D721Med (cell line): ENCODE data around the gene UNC119.
"Not testable (repeated sequence)": the region's sequence is repeated elsewhere in the genome, so short reads cannot be mapped to it uniquely, and the experiment has no call there.

Experiments
- DNase-seq: peaks from one replicate; pipeline ENCODE4 v3.0.0; 2011; ENCODE audit warnings: low spot score; ENCODE audit not compliant: insufficient read length
- FAIRE-seq: peaks from 2 replicates; lab custom pipeline; 2011; peaks lifted over from hg19 to GRCh38; lab: Jason Lieb, UNC
- CTCF ChIP-seq: IDR thresholded peaks from 2 replicates; pipeline ENCODE4 v1.5.1; 2012; ENCODE audit warnings: mild to moderate bottlenecking, control low read depth; ENCODE audit not compliant: insufficient read depth; ENCODE audit errors: missing control alignments

The UNC119 gene

DNA sequence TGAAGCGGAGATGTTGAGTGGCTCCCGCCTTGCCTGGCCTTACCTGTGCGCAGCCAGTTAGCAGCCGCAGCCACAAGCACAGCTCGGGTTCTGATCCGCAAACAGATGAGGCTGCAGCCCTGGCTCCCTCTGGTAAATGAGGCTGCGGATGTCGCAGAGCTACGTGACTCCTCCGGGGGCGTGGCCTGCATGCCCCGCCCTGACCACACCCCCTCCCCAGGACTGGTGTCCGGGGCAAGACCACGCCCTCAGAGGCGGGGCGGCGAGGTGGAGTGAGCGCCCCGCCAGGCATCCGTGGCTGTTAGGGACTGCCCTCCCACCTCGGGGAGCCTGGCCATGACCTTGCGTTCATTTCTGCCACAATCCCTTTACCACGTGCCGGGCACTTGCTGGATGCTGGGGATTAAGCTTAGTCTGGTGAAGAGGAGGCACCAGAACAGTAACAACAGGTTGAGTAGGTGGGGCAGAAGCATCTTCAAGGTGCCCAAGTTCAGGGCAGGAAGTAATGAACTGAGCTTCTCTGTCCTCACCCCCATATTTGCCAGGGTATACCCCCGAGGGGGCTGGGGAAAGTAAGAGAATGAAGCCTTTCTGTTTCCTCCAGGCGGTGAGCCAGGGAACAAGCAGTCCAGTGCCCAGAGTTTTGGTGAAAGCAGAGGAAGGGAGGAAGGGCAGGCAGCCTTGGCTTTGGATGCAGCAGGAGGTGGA, 24.5 kb upstream of the UNC119 start, which contains the start of gene ALDOC:
ALDOC (minus strand) TSS at position 138 of the 708 bp plus-strand sequence. CDS start 1,363 bp downstream, outside the sequence.
- no peak for FAIRE-seq

DNA sequence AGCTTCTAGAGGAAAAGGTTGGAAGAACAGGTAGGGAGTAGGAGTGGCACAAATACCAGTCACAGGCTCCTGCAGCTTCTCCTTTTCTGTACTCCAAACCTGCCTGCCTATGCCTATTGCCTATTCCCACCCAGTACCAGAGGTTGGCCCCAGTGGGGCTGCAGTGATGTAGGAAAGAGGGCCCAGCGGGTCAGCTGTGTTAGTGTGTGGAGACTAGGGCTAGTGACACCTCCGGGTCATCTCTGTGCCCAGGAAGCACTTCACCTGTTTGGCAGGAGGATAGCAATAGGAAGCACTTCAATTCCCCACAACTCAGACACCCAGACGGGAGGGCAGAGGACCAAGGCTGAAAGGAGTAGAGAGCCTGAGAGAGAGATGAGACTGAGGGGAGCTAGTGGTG, 23.6 kb upstream of the UNC119 start:
- not testable (repeated sequence) for FAIRE-seq, DNase-seq

More for the DNA sequence above, 24.5 kb upstream of the UNC119 start, which contains the start of gene ALDOC:
- DNase-seq, result peak; percentile 99
- no peak for TF ChIP-seq CTCF

DNA sequence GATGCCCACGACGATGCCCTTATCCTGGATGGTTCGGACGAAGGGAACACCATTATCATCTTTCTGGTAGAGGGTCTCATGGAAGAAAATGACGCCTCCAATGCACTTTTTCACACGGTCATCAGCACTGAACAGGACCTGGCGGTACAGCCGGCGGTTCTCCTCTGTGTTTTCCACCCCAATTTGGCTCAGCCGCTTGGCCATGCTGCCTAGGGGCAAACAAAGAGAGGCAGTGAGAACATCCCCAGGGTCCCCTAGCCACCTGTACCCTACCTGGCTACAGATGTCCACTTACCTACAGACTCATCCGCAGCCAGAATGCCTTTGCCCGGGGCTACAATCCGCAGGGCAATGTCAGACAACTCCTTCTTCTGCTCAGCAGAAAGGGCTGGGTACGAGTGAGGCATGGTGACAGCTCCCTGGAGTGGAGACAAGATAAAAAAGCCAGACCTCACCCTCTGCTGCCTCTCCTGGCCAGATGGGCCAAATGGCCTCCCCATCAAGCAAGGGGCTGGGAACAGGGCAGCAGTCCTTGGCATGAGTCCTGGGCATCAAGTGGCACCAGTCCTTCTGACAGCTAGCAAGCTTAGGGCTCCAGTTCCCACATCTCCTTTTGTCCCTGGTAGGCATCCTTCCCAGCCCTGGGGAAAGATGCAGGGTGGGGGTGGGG, 22.8 kb upstream of the UNC119 start:
- FAIRE-seq (no peak), DNase-seq (no peak)
- TF ChIP-seq CTCF, result no peak

GRCh38 chr17:28574526-28574925, 22.1 kb upstream of the UNC119 start:
- no peak for DNase-seq
- FAIRE-seq, result no peak
- TF ChIP-seq CTCF, result no peak

GRCh38 chr17:28573966-28574480, 21.6 kb upstream of the UNC119 start:
- TF ChIP-seq CTCF, result no peak
- no peak for DNase-seq
- FAIRE-seq, result no peak

- FAIRE-seq (no peak), DNase-seq (no peak)
- TF ChIP-seq CTCF, result no peak
These were observed 21.1 kb upstream of the UNC119 start for GRCh38 chr17:28573521-28573920.

DNA sequence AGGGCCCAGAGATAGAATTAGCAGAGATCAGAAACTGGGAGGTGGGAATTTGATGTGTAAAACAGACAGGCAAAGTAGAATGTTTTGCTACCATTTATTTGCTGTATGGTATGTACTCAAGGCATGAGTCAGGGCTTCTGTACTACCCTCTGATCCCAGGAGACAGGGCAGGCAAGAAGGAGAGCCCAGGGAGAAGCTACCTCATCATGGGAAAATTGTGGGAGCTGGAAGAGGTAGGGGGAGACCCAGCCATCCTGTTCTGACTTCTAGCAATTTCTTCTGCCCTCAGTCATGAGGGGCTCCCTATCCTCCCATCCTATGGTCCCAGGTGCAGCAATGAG, 20.6 kb upstream of the UNC119 start:
- TF ChIP-seq CTCF, result no peak
- DNase-seq (no peak), FAIRE-seq (no peak)
